Neural cell (in vitro differentiated cells): ENCODE results near the gene KIF23. TPM values are rescaled to one million over a fixed set of nuclear protein-coding genes. Genes with fewer than 3 reads are reported as not detected.
A peak's percentile ranks its signal among the peaks of the same experiment; 100 is the strongest.

Source experiments
- H2AFZ ChIP-seq: fragments of 200-600, 300-800 bp; sonication (generic), shearing (Covaris generic); 2 replicates; pipeline ENCODE4 v1.6.0; 2014; ENCODE audit warnings: low read depth, mild to moderate bottlenecking, antibody characterized with exemption, low read length, moderate library complexity
- H3F3A ChIP-seq: fragments of 200-600 bp; shearing (Covaris generic); 2 replicates; pipeline ENCODE4 v1.6.1; 2016; ENCODE audit warnings: mild to moderate bottlenecking, moderate library complexity, mixed read lengths, antibody characterized with exemption, low read length; ENCODE audit not compliant: insufficient read depth, poor library complexity, severe bottlenecking
- H3K27ac ChIP-seq: fragments of 200-600, 300-800 bp; sonication (generic), shearing (Covaris generic); 2 replicates; pipeline ENCODE4 v1.5.1; 2014; ENCODE audit warnings: mild to moderate bottlenecking, low read length, moderate library complexity
- H3K27me3 ChIP-seq: fragments of 300-800, 200-600 bp; sonication (generic), shearing (Covaris generic); 2 replicates; pipeline ENCODE4 v1.6.0; 2014; ENCODE audit warnings: mild to moderate bottlenecking, low read depth, low read length, moderate library complexity; ENCODE audit not compliant: insufficient read depth
- H3K36me3 ChIP-seq: fragments of 300-800, 200-600 bp; sonication (generic), shearing (Covaris generic); 2 replicates; pipeline ENCODE4 v1.5.1; 2014; ENCODE audit warnings: mild to moderate bottlenecking, antibody characterized with exemption, low read length, moderate library complexity; ENCODE audit not compliant: insufficient read depth
- H3K4me2 ChIP-seq: fragments of 300-800, 200-600 bp; sonication (generic), shearing (Covaris generic); 2 replicates; pipeline ENCODE4 v1.6.0; 2014; ENCODE audit warnings: mild to moderate bottlenecking, low read length
- H3K4me3 ChIP-seq: fragments of 300-800, 200-600 bp; sonication (generic), shearing (Covaris generic); 2 replicates; pipeline ENCODE4 v1.5.1; 2014; ENCODE audit warnings: mild to moderate bottlenecking, low read length, moderate library complexity
- H3K79me2 ChIP-seq: fragments of 200-600 bp; shearing (Covaris generic); replicated peaks from 2 replicates; pipeline ENCODE4 v1.6.0; 2014; ENCODE audit warnings: mild to moderate bottlenecking, low read length, moderate library complexity; ENCODE audit not compliant: insufficient read depth
- H3K9ac ChIP-seq: fragments of 300-800, 200-600 bp; sonication (generic), shearing (Covaris generic); 2 replicates; pipeline ENCODE4 v1.6.1; 2016; ENCODE audit warnings: mild to moderate bottlenecking, low read length, mixed read lengths
- H3K9me2 ChIP-seq: fragments of 200-600 bp; shearing (Covaris generic); 2 replicates; pipeline ENCODE4 v1.6.1; 2016; ENCODE audit warnings: mild to moderate bottlenecking, low read length, mixed read lengths; ENCODE audit not compliant: insufficient read depth
- H3K9me3 ChIP-seq: fragments of 200-600, 300-800 bp; sonication (generic), shearing (Covaris generic); 2 replicates; pipeline ENCODE4 v1.6.1; 2016; ENCODE audit warnings: mild to moderate bottlenecking, mixed run types, low read length, moderate library complexity, mixed read lengths
- H4K20me1 ChIP-seq: fragments of 200-600 bp; shearing (Covaris generic); 2 replicates; pipeline ENCODE4 v1.6.1; 2016; ENCODE audit warnings: mild to moderate bottlenecking, mixed run types; ENCODE audit not compliant: insufficient read depth
- EP300 ChIP-seq: fragments of 450-650 bp; conservative IDR thresholded peaks from 2 replicates; pipeline ENCODE4 v1.6.1; 2014; ENCODE audit warnings: antibody characterized with exemption, mild to moderate bottlenecking, moderate library complexity; ENCODE audit not compliant: poor library complexity, severe bottlenecking
- EZH2 ChIP-seq: fragments of 200-600, 300-800 bp; shearing (Covaris generic), sonication (generic); IDR thresholded peaks from 2 replicates; pipeline ENCODE4 v1.6.1; 2014; ENCODE audit warnings: antibody characterized with exemption, low read length, borderline replicate concordance, mild to moderate bottlenecking; ENCODE audit not compliant: insufficient read depth, poor library complexity, severe bottlenecking
- MXI1 ChIP-seq: fragments of 450-650 bp; conservative IDR thresholded peaks from 2 replicates; pipeline ENCODE4 v1.6.1; 2014; ENCODE audit warnings: antibody characterized with exemption, mild to moderate bottlenecking; ENCODE audit not compliant: poor library complexity, severe bottlenecking
- POLR2AphosphoS5 ChIP-seq: IDR thresholded peaks from 2 replicates; pipeline ENCODE4 v1.6.1; 2012
- RAD21 ChIP-seq: fragments of 450-650 bp; conservative IDR thresholded peaks from 2 replicates; pipeline ENCODE4 v1.6.1; 2014; ENCODE audit warnings: antibody characterized with exemption, mild to moderate bottlenecking, moderate library complexity
- SMC3 ChIP-seq: fragments of 450-650 bp; conservative IDR thresholded peaks from 2 replicates; pipeline ENCODE4 v1.6.1; 2014; ENCODE audit warnings: antibody characterized with exemption, mild to moderate bottlenecking, moderate library complexity; ENCODE audit not compliant: poor library complexity
- TAF1 ChIP-seq: IDR thresholded peaks from 2 replicates; pipeline ENCODE4 v1.6.1; 2012; ENCODE audit warnings: low read depth
- polyA plus RNA-seq: library from polyadenylated mRNA; depleted of rRNA; stranded (reverse); fragments of >200 nt; gene quantifications from 2 replicates; pipeline ENCODE4 v1.2.3, GENCODE V29; 2014
- TF ChIP-seq, protein P1 (sequence below): fragments of 450-650 bp; IDR thresholded peaks from 2 replicates; pipeline ENCODE4 v1.5.1; 2014; ENCODE audit warnings: antibody characterized with exemption, mild to moderate bottlenecking, moderate library complexity; ENCODE audit not compliant: poor library complexity, severe bottlenecking
- TF ChIP-seq, protein P2 (sequence below): IDR thresholded peaks from 2 replicates; pipeline ENCODE4 v1.6.1; 2012; ENCODE audit warnings: borderline replicate concordance

The KIF23 gene
- polyA plus RNA-seq, 1 donor from 2014 or later = 1.7 TPM

DNA sequence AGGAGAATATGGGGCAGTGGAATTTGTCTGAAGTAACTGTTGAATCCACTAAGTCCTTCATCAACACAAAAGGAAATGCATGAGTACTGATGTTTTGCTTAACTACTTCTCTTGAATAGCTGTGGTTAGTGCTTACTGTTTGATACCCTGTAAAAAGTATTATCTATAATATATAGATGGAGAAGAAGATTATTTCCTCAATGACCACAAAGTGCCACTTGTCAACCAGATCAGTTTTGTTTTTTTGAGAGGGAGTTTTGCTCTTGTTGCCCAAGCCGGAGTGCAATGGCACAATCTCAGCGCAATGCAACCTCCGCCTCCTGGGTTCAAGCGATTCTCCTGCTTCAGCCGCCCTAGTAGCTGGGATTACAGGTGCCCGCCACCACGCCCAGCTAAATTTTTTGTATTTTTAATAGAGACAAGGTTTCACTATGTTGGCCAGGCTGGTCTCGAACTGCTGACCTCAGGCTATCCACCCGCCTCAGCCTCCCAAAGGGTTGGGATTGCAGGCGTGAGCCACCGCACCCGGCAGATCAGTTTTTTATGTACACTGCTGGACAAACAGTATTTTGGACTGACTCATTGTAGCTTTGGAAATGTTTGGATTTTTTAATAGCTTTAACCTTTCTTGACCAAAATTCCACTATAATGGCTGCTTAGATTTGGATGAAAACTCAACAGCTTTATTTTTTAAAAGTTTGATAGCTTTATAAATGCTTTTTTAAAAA lies 37.0 kb downstream of the KIF23 start:
- no peaks in the 10 kb centered on the region for H3K9me2 ChIP-seq
- H3K4me3 ChIP-seq = no peak overlapping the region
- no peak overlapping the region for H2AFZ ChIP-seq
- H3K9me3 ChIP-seq = no peaks in the 10 kb centered on the region
- peaks cover 25% of the 10 kb centered on the region for H3K79me2 ChIP-seq
- no peak overlapping the region for H3K4me2 ChIP-seq
- TF ChIP-seq SMC3 (no peak), POLR2AphosphoS5 (no peak), EZH2 (no peak), TAF1 (no peak), MXI1 (no peak), RAD21 (no peak), EP300 (no peak)
- TF ChIP-seq, protein P1, sequence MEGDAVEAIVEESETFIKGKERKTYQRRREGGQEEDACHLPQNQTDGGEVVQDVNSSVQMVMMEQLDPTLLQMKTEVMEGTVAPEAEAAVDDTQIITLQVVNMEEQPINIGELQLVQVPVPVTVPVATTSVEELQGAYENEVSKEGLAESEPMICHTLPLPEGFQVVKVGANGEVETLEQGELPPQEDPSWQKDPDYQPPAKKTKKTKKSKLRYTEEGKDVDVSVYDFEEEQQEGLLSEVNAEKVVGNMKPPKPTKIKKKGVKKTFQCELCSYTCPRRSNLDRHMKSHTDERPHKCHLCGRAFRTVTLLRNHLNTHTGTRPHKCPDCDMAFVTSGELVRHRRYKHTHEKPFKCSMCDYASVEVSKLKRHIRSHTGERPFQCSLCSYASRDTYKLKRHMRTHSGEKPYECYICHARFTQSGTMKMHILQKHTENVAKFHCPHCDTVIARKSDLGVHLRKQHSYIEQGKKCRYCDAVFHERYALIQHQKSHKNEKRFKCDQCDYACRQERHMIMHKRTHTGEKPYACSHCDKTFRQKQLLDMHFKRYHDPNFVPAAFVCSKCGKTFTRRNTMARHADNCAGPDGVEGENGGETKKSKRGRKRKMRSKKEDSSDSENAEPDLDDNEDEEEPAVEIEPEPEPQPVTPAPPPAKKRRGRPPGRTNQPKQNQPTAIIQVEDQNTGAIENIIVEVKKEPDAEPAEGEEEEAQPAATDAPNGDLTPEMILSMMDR = no peak
- TF ChIP-seq, protein P2, sequence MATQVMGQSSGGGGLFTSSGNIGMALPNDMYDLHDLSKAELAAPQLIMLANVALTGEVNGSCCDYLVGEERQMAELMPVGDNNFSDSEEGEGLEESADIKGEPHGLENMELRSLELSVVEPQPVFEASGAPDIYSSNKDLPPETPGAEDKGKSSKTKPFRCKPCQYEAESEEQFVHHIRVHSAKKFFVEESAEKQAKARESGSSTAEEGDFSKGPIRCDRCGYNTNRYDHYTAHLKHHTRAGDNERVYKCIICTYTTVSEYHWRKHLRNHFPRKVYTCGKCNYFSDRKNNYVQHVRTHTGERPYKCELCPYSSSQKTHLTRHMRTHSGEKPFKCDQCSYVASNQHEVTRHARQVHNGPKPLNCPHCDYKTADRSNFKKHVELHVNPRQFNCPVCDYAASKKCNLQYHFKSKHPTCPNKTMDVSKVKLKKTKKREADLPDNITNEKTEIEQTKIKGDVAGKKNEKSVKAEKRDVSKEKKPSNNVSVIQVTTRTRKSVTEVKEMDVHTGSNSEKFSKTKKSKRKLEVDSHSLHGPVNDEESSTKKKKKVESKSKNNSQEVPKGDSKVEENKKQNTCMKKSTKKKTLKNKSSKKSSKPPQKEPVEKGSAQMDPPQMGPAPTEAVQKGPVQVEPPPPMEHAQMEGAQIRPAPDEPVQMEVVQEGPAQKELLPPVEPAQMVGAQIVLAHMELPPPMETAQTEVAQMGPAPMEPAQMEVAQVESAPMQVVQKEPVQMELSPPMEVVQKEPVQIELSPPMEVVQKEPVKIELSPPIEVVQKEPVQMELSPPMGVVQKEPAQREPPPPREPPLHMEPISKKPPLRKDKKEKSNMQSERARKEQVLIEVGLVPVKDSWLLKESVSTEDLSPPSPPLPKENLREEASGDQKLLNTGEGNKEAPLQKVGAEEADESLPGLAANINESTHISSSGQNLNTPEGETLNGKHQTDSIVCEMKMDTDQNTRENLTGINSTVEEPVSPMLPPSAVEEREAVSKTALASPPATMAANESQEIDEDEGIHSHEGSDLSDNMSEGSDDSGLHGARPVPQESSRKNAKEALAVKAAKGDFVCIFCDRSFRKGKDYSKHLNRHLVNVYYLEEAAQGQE = no peak
- no peak overlapping the region for H3K27ac ChIP-seq
- no peaks in the 10 kb centered on the region for H3F3A ChIP-seq
- no peaks in the 10 kb centered on the region for H3K36me3 ChIP-seq
- H4K20me1 ChIP-seq = no peaks in the 10 kb centered on the region
- H3K9ac ChIP-seq = no peak overlapping the region
- no peaks in the 10 kb centered on the region for H3K27me3 ChIP-seq

DNA sequence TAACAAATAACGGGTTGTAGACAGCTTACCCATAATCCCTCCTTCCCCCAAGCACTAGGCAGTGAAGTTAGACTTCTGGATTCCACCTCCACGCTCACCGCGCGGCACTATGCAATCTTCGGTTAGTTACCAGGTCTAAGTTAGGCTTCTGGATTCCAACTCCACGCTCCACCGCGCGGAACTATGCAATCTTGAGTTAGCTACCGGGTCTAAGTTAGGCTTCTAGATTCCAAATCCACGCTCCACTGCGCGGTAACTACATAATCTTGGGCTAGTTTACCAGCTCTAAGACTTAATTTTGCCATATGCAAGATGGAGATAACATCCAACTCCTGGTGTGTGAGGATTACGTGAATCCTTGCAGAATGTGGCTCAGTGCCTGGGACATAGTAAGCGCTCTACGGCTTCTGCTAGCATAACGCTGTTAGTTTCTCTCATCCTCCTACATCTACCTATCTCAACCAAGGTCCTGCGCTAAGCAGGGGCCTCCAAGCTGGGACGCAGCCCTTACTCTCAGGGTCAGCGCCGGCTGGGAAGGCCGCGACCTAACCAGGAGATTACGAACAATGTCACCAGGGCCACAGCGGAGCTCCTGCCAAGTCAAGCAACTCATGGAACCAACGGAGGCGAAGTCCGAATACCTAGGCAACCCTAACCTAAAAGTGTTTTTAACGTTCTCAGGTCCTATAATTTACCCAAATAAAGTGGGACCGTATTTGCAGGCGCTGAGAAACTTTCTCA lies 38.0 kb downstream of the KIF23 start:
- no peaks in the 10 kb centered on the region for H3K9me2 ChIP-seq
- H2AFZ ChIP-seq = peak overlapping the region; percentile 62
- no peaks in the 10 kb centered on the region for H3K36me3 ChIP-seq
- no peaks in the 10 kb centered on the region for H4K20me1 ChIP-seq
- H3K9me3 ChIP-seq = no peaks in the 10 kb centered on the region
- H3K4me3 ChIP-seq = peak overlapping the region; percentile 98
- H3F3A ChIP-seq = no peaks in the 10 kb centered on the region
- H3K27me3 ChIP-seq = no peaks in the 10 kb centered on the region
- TF ChIP-seq, protein P2 = no peak
- TF ChIP-seq MXI1 (no peak), EZH2 (no peak), TAF1 (no peak), SMC3 (no peak), EP300 (no peak), RAD21 (no peak), POLR2AphosphoS5 (no peak)
- TF ChIP-seq, protein P1 = no peak
- peak overlapping the region; percentile 14 for H3K9ac ChIP-seq
- H3K4me2 ChIP-seq = peak overlapping the region; percentile 54
- H3K27ac ChIP-seq = no peak overlapping the region
- H3K79me2 ChIP-seq = peaks cover 25% of the 10 kb centered on the region
